NCI-H82 (cell line): Measurements from ENCODE around the gene CPN2.

Experiments
- DNase-seq: peaks from one replicate; lab custom pipeline; 2025; lab: John Stamatoyannopoulos, UW

CPN2 gene

GRCh38 chr3:194294895-194295214 is 56.3 kb downstream of the CPN2 start:
- DNase-seq = peak; percentile 70

DNA sequence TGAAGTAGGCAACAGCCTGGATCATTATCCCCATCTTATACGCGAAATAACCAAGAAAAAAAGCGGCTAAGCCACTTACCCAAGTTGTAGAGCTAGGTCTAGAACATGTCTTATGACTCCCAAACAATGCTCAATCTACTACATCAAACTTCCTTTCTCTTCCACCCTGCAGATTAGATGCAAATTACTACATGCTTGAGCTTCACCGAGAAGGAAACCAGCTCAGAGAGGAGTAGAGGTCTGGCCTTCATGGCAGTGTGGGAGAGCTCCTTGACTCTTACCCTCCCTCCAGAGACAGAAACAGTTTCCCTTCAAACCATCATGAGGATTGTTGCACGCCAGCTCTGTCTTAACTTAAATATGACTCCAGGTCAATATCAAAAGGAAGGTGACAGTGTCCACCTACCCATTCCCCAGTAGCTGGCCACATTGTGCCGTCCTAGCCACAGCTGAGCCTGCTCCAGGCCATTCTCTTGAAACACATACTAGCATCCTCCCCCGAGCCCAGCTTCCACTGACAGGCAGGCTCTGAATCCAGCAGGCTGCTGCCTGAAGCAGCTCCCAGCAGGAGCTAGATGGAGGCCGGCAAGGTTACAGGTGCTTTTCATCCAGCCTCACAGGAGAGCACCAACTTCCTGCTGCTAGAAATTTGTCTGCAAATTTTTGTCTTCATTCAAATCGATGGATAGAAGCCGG is 56.8 kb downstream of the CPN2 start:
- peak; percentile 60 for DNase-seq

GRCh38 chr3:194293546-194294198 is 57.5 kb downstream of the CPN2 start:
- DNase-seq = no peak

GRCh38 chr3:194292331-194292730 is 58.8 kb downstream of the CPN2 start:
- no peak for DNase-seq
